ENCODE results near the gene BCS1L. TPM values are rescaled to one million over a fixed set of nuclear protein-coding genes. Genes with fewer than 3 reads are reported as not detected.
A peak's percentile ranks its signal among the peaks of the same experiment; 100 is the strongest.

BCS1L gene, protein sequence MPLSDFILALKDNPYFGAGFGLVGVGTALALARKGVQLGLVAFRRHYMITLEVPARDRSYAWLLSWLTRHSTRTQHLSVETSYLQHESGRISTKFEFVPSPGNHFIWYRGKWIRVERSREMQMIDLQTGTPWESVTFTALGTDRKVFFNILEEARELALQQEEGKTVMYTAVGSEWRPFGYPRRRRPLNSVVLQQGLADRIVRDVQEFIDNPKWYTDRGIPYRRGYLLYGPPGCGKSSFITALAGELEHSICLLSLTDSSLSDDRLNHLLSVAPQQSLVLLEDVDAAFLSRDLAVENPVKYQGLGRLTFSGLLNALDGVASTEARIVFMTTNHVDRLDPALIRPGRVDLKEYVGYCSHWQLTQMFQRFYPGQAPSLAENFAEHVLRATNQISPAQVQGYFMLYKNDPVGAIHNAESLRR
- 10 to 100 TPM in 11 of 12 donors, not detected in 1; 19.2 to 46.1 (median 38.2) TPM for polyA plus RNA-seq (ENCODE audit: insufficient read length in 12 of 12)
- long read RNA-seq, donor 1, partial matches to known transcripts = 0 of 2 reads
- long read RNA-seq, donor 1, other reads (novel, unspliced or antisense) = 0 of 2 reads
- long read RNA-seq, donor 2, transcript BCS1L-201 (8 exons, 1,454 nt) = major isoform, 5 of 5 reads
- long read RNA-seq, donor 2, partial matches to known transcripts = 0 of 5 reads
- long read RNA-seq, donor 2, other reads (novel, unspliced or antisense) = 0 of 5 reads
- long read RNA-seq, donor 3, partial matches to known transcripts = 0 of 3 reads
- long read RNA-seq, donor 3, other reads (novel, unspliced or antisense) = 0 of 3 reads
- long read RNA-seq, donor 4 = 0 reads
- long read RNA-seq, donor 5, transcript BCS1L-201 (8 exons, 1,454 nt) = major isoform, 9 of 37 reads
- long read RNA-seq, donor 5, partial matches to known transcripts = 13 of 37 reads
- long read RNA-seq, donor 5, other reads (novel, unspliced or antisense) = 14 of 37 reads
- long read RNA-seq, donor 6, partial matches to known transcripts = 0 of 2 reads
- long read RNA-seq, donor 6, other reads (novel, unspliced or antisense) = 0 of 2 reads
- long read RNA-seq, donor 7, partial matches to known transcripts = 0 of 3 reads
- long read RNA-seq, donor 7, other reads (novel, unspliced or antisense) = 0 of 3 reads
- long read RNA-seq, donor 8, transcript BCS1L-201 (8 exons, 1,454 nt) = major isoform, 6 of 7 reads
- long read RNA-seq, donor 8, partial matches to known transcripts = 0 of 7 reads
- long read RNA-seq, donor 8, other reads (novel, unspliced or antisense) = 0 of 7 reads
- long read RNA-seq, donor 9, partial matches to known transcripts = 8 of 11 reads
- long read RNA-seq, donor 9, other reads (novel, unspliced or antisense) = 0 of 11 reads
- long read RNA-seq, donor 10, transcript BCS1L-201 (8 exons, 1,454 nt) = major isoform, 6 of 7 reads
- long read RNA-seq, donor 10, partial matches to known transcripts = 0 of 7 reads
- long read RNA-seq, donor 10, other reads (novel, unspliced or antisense) = 0 of 7 reads
- long read RNA-seq, donor 11, transcript BCS1L-201 (8 exons, 1,454 nt) = major isoform, 5 of 7 reads
- long read RNA-seq, donor 11, partial matches to known transcripts = 0 of 7 reads
- long read RNA-seq, donor 11, other reads (novel, unspliced or antisense) = 0 of 7 reads

DNA sequence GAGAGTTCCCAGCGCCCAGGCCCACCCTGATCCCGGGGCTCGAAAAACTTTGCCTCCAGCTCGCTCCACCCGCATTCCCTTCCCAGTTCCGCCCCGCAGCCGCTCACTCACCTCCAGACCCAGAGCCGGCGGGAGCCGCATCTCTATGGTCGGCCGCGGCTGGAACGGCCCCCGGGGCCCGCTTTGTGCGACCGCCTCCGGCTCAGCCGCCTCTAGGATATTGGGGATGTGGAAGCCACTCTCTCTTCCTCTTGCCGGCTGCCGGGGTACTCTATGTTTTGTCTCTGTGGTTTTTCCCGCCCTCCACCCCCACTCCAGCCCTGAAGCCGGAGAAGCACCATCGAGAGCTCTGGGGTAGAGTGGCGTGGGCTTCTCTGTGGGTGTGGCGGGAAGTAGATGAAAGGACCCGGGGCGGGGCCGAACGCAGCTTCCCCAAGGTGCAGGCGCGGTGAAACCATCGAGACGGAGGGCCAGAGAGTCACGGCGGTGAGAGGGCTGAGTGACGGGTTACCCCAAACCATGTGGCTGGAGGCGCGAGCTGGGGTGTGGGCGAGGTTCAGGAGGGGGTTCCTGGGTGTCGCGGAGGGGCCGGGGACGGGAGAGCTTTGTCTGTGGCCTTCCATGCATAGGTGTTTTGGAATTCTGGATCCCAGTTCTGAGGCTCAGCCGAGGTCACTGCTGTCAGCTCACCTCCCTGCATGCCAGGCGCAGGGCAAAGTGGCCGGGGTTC, at the start of gene BCS1L, which contains the start of gene ZNF142:
Gene BCS1L (plus strand): TSS at position 426 of the 730 bp plus-strand sequence. CDS start 1,305 bp downstream, outside the sequence.
Gene ZNF142 (minus strand): TSS at position 366 of the 730 bp plus-strand sequence. CDS start 3,194 bp downstream, outside the sequence.
- peak; percentile 88 for DNase-seq

DNA sequence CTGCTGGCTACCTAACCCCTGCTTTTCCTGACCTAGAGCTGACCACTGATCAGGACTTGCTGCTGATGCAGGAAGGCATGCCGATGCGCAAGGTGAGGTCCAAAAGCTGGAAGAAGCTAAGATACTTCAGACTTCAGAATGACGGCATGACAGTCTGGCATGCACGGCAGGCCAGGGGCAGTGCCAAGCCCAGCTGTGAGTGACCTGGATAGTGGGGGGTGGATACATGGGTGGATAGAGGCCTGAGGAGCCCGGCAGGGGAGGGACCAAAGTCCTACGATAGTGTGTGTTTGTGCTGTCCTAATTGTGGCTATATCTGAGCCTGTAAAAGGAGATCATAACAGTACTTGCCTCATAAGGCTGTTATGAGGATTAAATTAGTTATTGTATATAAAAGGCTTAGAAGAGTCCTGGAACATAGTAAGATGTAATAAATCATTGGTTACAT, 43.6 kb upstream of the BCS1L start:
- no peak for DNase-seq

DNA sequence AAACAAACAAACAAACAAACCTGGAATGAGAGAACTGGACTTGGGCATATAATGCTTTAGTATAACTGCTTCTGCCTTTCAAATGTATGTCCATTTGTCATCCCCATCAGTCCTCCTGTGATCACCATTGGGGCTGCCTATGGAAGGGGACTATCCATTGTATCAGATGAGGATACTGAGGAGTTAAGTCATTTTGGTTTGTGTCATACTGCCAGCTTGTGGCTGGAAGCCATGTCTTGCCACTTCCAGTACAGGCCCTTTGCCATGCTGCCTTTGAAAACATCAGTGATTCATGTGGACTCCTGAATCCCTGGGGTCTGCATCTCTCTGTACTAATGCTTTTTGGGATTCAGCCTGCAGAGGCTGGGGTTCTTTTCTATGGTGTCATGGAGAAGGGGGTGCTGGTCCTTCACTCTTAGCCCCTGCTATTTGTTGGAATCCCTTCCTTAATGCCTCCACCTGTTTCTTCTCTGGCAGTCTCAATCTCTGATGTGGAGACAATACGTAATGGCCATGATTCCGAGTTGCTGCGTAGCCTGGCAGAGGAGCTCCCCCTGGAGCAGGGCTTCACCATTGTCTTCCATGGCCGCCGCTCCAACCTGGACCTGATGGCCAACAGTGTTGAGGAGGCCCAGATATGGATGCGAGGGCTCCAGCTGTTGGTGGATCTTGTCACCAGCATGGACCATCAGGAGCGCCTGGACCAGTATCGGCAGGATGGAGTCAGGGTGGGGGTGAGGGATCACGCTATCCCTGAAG, 41.2 kb upstream of the BCS1L start:
- DNase-seq = no peak

DNA sequence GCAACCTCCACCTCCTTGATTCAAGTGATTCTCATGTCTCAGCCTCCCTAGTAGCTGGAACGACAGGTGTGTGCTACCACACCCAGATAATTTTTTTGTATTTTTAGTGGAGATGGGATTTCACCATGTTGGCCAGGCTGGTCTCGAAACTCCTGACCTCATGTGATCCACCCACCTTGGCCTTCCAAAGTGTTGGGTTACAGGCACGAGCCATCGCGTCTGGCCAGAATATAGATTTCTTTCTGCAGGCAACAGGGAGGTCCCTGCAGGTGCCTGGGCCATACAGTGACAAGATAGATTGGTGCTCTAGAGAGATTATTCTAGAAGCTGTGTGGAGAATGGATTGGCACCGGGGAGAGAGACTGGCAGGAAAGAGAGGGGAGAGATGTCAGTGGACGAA, 38.5 kb upstream of the BCS1L start:
- DNase-seq = no peak

DNA sequence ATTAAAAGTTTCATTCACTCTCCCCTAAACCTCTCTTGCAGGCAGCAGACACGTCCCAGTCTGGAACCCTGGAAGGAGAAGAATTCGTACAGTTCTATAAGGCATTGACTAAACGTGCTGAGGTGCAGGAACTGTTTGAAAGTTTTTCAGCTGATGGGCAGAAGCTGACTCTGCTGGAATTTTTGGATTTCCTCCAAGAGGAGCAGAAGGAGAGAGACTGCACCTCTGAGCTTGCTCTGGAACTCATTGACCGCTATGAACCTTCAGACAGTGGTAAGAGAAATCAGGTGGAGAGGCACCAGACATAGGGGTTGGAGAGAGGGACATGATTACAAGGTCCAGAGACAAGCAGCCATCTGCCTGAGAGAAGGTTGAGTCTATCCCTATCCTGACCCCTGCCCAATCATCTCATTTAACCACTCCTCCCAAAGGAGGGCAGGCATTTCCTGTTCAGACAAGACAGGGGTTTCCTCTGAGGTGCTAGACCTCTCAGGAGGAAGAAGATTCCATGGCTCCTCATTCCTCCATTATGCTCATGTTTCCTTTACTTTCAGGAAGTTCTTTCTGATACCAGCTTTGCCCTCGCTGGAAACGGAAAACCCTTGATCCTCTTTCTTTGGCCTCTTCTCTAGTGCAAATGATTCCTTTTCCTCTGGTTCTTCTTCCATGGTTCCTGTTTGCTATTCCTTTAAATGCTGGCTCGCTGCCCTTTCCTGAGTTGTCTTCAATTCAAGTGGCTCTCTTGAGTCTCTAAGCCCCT, 36.7 kb upstream of the BCS1L start:
- no peak for DNase-seq

DNA sequence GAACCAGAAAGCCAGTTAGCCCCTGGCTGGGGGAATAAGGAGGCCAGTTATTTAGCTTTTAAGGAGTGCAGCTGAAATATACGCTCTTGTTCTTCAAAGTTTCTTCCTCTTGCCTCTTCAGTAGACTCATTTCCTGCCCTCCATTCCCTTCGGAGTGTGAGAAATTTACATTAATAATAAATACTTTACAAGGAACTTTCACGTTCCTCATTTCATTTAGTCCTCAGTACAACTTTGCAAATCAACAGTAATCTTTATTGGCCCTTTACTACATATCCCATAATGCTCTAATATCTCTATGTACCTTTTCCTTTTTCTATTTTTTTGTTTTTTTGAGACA, 36.1 kb upstream of the BCS1L start:
- no peak for DNase-seq

DNA sequence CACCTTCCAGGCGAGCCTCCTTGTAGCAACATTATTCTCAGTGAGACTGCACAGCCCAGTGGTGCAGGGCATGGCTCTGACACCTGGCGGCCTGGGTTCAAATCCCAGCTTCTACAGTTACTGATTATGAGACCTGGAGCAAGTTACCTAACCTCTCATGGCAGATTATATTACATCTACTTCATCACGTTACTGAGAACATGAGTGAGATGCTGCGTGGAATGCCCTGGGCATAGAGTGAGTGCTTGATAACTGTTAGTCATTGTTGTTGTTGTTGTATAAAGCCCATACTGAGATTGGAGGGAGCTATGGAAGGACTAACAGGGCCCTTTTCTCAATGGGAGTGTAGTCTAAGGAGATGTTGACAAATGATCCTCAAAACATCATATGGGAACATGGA, 33.1 kb upstream of the BCS1L start:
- DNase-seq = no peak

DNA sequence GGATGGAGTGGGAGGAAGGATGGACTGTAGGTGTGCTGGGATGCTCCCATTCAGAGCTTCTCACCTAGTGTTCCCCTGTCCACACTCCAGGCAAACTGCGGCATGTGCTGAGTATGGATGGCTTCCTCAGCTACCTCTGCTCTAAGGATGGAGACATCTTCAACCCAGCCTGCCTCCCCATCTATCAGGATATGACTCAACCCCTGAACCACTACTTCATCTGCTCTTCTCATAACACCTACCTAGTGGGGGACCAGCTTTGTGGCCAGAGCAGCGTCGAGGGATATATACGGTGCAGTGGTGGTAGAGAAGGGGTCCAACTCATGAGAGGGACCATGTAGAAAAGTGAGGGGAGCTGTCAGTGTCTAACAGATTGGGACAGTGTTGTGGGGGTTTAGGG, 31.5 kb upstream of the BCS1L start:
- no peak for DNase-seq

DNA sequence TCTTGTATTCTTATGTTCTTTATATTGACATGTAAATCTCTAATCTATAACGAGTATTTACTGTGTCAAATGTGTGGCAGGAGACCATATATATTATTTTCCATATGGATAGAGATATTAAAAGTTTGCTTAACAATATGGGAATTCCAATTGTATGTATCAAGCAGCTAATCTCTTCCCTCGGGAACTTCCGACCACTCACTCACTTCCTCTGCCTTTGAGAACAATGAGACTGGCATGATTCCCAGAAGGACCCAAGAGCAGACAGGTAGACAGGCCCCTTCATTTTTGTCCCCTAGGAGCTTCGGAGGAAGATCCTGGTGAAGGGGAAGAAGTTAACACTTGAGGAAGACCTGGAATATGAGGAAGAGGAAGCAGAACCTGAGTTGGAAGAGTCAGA, 27.6 kb upstream of the BCS1L start:
- no peak for DNase-seq

DNA sequence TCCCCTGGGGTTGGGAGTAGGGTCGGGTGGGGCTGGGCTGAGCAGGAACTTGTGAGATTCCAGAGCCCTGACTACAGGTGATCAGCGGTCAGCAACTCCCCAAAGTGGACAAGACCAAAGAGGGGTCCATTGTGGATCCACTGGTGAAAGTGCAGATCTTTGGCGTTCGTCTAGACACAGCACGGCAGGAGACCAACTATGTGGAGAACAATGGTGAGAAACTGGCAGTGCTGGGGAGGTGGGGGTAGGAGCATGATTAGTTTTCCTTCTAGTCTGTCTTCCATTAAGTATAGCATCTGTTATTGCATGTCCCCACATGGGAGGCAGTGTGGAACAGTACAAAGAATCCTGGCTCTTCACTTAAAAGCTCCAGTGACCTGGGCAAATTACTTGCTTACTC, 23.8 kb upstream of the BCS1L start:
- DNase-seq = no peak

DNA sequence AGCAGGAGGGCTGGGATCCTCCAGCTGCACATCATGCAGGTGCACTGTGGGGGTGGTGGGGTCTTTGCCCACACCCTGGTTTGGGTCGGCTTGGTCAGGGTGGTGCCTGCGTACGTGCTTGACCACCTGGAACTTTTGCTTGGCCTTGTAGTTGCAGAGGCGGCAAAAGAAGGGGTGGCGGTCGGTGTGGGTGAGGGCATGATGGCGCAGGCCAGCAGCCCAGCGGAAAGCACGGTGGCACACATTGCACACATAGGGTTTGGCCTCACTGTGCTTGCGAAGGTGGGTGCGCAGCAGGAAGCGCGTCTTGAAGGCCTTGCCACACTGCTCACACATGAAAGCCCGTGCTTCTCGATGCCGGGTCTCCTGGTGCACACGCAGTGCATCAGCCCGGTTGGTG, 21.1 kb upstream of the BCS1L start:
- no peak for DNase-seq

DNA sequence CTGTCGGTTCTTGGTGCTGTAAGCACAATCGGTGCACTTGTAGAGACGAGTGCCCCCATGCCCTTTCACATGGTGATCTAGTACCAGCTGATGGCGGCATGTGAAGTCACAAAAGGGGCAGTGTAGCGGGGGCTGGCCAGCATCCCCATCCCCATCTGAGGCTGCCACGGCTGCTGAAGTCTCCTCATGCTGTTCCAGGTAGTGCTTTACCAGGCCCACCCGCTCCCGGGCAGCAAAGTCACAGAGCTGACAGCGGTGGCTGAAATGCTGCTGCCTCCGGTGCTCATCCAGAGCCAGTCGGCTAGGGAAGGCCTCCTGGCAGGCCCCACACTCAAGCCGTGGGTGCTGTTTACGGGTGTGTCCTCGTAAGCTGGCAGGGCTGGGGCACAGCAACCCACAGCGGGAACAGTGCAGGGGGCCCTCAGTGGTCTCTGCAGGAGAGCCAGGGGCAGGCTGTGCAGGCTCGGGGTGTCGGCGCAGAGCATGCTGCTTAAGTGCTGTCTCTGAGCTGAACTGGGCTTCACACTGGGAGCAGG, 17.3 kb upstream of the BCS1L start:
- no peak for DNase-seq

DNA sequence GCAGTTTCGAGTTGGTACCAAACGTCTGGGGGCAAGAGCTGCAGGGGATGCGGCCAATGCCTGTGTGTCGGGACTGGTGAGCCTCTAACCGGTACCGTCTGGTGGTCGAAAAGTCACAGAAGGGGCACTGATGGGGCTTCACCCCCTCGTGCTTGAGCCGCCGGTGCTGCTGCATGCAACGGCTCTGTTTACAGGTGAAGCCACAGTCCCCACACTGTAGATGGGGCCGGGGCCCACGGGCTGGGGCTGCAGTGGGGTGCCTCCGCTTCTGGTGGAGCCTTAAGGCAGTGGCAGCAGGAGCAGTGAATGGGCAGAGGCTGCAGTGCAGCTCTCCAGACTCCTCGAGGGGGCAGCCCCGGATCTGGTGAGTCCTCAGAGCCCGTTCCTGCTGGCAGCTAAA, 16.7 kb upstream of the BCS1L start:
- DNase-seq = no peak

DNA sequence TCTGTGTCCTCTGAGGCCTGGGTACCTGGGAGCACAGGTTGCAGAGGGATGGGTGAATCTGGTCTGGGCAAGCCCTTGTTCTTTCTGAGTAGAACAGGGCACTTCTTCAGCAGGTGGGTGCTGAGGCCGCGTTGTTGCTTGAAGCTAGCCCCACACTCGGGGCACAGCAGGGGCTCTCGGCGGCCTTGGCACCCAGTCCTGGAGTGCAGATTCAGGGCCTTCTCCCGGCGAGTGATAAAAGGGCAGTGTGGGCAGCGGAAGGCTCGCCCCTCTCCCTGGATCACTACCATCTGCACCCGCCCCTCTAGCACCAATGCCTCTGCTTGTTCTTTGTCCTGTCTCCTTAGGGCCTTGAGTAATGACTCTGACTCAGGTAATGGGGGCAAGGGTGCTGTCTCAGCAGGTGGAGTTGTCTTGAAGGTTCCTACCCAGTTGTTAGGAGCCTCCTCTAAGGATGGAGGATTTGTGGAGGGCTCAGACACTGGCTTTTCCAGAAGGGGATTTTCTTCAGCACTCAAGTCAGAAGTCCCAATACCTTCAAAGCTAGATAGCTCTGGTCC, 15.7 kb upstream of the BCS1L start:
- no peak for DNase-seq

DNA sequence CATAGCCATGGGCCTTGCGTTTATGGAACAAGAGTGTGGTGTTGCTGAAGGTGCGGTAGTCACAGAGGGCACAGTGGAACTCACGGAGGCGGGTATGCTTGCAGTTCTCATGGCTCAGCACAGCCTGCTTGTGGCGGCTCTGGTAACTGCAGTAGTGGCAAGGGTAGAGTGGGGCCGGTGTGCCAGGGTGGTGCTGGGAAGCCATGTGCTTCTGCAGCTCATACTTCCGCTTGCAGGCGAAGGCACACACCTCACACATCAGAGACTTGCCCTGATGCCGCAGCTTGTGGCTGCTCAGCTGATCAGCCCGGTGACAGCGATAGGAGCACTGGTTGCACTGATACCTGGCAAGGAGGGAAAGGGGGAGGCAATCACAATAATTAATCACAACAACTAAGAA, 14.8 kb upstream of the BCS1L start:
- no peak for DNase-seq

DNA sequence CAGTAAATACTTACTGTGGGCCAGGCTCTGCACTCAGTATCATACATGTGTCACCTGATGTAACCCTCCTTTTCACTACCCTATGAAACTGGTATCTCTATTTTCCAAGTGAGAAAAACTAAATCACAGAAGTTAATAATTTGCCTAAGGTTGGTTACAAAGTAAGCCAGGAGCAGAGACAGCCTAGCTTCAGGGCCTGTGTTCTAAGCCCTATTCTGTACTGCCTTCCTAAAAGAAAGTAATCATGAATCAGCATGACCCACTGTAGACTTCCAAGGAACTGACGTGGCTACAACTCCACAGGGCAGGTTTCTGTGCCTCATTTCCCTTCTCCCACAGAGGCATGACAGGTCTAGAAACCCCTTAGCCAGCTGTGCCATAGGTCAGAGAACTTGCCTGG, 14.4 kb upstream of the BCS1L start:
- no peak for DNase-seq

DNA sequence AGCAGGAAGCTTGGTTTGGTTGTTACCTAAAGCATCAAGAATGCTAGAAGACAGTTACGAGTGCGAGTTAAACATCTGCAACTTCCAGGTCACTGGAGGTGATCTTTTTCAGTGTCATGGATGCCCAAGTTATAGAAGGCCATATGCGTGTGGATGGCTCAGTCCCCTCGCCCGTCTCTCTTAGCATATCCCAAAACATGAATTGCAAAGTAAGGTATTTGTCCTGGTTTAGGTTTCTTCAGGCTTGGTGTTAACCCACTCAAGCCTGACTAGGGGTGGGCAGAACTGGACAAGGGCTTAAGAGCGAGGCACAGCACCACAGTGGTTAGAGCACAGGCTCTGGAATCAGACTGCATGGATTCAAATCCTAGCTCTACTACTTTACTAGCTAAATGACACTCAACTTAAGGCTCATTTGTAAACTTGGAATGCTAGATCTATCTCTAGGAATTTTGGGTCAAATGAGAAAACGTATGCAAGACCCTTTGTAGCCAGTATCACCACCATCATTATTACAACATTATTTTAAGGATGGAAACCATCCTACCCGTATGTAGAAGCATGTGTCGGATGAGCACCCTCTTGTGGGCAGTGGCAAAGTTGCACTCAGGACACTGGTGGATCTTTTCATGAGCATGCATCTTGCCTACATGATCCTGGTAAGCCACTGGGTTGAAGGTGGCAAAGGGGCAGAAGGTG, 11.2 kb upstream of the BCS1L start:
- DNase-seq = peak; percentile 43

DNA sequence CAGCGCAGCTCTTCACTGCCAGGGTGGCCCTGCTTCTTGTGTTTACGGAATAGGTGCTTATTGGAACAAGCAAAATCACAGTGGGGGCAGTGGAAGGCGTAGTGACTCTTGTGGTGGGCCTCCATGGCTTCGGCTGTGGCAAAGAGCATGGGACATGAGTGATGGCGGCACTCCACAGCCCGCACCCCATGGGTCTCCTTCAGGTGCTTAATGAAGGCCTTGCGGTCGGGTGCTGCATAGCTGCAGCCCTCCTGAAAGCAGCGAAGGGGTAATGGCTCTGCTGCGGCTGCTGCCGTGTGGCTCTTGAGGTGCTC, 10.7 kb upstream of the BCS1L start:
- no peak for DNase-seq

Data from muscle of arm (tissue), 14 donors.